ENCODE data around the gene RASSF6. TPM values are rescaled to one million over a fixed set of nuclear protein-coding genes. Genes with fewer than 3 reads are reported as not detected.

Gene RASSF6
- total and polyA plus RNA-seq, 4 donors = 1.2 to 7.6 (median 2.0) TPM

DNA sequence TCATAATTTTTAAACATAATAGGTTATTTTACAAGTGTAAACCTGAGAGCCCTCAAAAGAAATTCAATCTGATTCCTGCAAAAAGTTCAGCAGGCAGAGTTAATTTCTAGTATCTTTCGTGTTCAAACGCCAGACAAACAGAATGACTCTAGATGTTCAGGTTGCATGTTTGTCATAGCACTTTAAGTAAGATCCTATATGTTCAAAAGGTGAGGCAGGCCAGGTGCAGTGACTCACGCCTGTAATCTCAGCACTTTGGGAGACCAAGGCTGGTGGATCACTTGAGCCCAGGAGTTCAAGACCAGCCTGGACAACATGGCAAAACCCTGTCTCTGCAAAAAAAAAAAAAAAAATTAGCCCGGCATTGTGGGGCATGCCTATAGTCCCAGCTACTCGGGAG lies 1.1 kb upstream of the RASSF6 start:
- Histone ChIP-seq H3K36me3 (ENCODE audit: control insufficient read depth in 4 of 4, insufficient read depth in 4 of 4, low read length in 4 of 4) (no peaks in the 10 kb centered on the region), H3K9me3 (ENCODE audit: control insufficient read depth in 4 of 4, insufficient read depth in 3 of 4, low read length in 3 of 4) (no peaks in the 10 kb centered on the region), H3K27me3 (ENCODE audit: control insufficient read depth in 3 of 3, insufficient read depth in 3 of 3, low read length in 2 of 3) (no peaks in the 10 kb centered on the region), H3K4me3 (no peak overlapping the region), H3K4me1 (ENCODE audit: control insufficient read depth in 5 of 5, insufficient read depth in 5 of 5, low read length in 5 of 5) (peaks cover 0 to 9% (median 0%) of the 10 kb centered on the region in 5 donors), H3K9ac (ENCODE audit: insufficient read depth in 1 of 2, low read length in 2 of 2) (no peak overlapping the region), H3K27ac (ENCODE audit: low read depth in 1 of 2, low read length in 1 of 2) (no peak overlapping the region)
- 78 to 92% methylated on average over 5 of the region's 5 CpGs for WGBS, 2 donors
- DNase-seq (no peak), ATAC-seq (ENCODE audit: insufficient read depth, low FRiP score) (no peak)
- TF ChIP-seq, protein P1, sequence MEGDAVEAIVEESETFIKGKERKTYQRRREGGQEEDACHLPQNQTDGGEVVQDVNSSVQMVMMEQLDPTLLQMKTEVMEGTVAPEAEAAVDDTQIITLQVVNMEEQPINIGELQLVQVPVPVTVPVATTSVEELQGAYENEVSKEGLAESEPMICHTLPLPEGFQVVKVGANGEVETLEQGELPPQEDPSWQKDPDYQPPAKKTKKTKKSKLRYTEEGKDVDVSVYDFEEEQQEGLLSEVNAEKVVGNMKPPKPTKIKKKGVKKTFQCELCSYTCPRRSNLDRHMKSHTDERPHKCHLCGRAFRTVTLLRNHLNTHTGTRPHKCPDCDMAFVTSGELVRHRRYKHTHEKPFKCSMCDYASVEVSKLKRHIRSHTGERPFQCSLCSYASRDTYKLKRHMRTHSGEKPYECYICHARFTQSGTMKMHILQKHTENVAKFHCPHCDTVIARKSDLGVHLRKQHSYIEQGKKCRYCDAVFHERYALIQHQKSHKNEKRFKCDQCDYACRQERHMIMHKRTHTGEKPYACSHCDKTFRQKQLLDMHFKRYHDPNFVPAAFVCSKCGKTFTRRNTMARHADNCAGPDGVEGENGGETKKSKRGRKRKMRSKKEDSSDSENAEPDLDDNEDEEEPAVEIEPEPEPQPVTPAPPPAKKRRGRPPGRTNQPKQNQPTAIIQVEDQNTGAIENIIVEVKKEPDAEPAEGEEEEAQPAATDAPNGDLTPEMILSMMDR (IDR thresholded peaks at IDR 0.05; ENCODE audit: control extremely low read depth, extremely low read depth) = no peak

DNA sequence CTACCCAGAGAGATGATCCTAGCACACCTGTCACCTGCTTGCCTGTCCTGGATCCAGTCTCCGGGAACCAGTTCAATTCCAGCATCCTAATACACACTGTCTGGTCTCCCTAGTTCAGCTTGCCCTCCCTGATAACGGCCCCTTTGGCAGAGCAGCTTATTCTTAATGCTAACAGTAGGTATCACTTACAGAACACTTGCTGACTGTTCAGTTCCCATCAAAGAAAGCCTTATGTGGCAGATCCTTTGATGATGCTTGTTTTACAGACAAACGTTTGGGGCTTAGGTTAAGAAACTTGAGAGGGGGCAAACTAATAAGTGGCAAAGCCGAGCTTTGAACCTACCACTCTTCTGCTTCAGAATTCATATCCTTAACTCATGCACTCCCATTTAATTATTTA lies 890 bp downstream of the RASSF6 start:
- Histone ChIP-seq H3K27me3 (ENCODE audit: control insufficient read depth in 3 of 3, insufficient read depth in 3 of 3, low read length in 2 of 3) (no peaks in the 10 kb centered on the region), H3K4me3 (no peak overlapping the region), H3K27ac (ENCODE audit: low read depth in 1 of 2, low read length in 1 of 2) (no peak overlapping the region), H3K9ac (ENCODE audit: insufficient read depth in 1 of 2, low read length in 2 of 2) (no peak overlapping the region), H3K4me1 (ENCODE audit: control insufficient read depth in 5 of 5, insufficient read depth in 5 of 5, low read length in 5 of 5) (peaks cover 0 to 5% (median 0%) of the 10 kb centered on the region in 5 donors), H3K36me3 (ENCODE audit: control insufficient read depth in 4 of 4, insufficient read depth in 4 of 4, low read length in 4 of 4) (no peaks in the 10 kb centered on the region), H3K9me3 (ENCODE audit: control insufficient read depth in 4 of 4, insufficient read depth in 3 of 4, low read length in 3 of 4) (no peaks in the 10 kb centered on the region)
- ATAC-seq (ENCODE audit: insufficient read depth, low FRiP score) (no peak), DNase-seq (no peak)
- WGBS, 2 donors = 52 to 63% methylated on average over 4 of the region's 4 CpGs
- TF ChIP-seq, protein P1 (IDR thresholded peaks at IDR 0.05; ENCODE audit: control extremely low read depth, extremely low read depth) = no peak

DNA sequence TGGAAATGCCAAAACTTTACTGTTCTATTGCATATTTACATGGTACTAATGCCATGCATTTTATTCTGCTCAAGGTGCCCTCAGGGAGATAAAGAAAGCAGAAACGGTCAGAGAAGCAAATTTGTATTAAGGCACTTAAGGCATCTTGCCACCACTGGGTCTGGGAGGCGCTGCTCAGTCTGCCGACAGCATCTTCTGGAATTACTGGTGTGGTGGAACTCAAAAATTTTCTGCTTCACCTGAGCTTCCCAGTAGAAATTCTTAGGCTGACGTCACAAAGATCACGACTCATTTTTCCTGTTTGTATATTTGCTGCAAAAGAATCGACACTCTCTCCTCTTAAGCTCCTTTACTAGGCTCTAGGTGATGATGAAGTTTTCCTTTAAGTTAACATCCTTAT lies 3.0 kb downstream of the RASSF6 start:
- ATAC-seq (ENCODE audit: insufficient read depth, low FRiP score) (no peak), DNase-seq (no peak)
- 61 to 63% methylated on average over 6 of the region's 6 CpGs for WGBS, 2 donors
- H3K9me3 ChIP-seq (ENCODE audit: control insufficient read depth in 4 of 4, insufficient read depth in 3 of 4, low read length in 3 of 4) = no peaks in the 10 kb centered on the region
- no peaks in the 10 kb centered on the region for H3K27me3 ChIP-seq (ENCODE audit: control insufficient read depth in 3 of 3, insufficient read depth in 3 of 3, low read length in 2 of 3)
- H3K9ac ChIP-seq (ENCODE audit: insufficient read depth in 1 of 2, low read length in 2 of 2) = no peak overlapping the region
- TF ChIP-seq, protein P1 (IDR thresholded peaks at IDR 0.05; ENCODE audit: control extremely low read depth, extremely low read depth) = no peak
- no peaks in the 10 kb centered on the region for H3K36me3 ChIP-seq (ENCODE audit: control insufficient read depth in 4 of 4, insufficient read depth in 4 of 4, low read length in 4 of 4)
- peaks cover 0 to 4% (median 0%) of the 10 kb centered on the region in 5 donors for H3K4me1 ChIP-seq (ENCODE audit: control insufficient read depth in 5 of 5, insufficient read depth in 5 of 5, low read length in 5 of 5)
- H3K27ac ChIP-seq (ENCODE audit: low read depth in 1 of 2, low read length in 1 of 2) = no peak overlapping the region
- H3K4me3 ChIP-seq = no peak overlapping the region

DNA sequence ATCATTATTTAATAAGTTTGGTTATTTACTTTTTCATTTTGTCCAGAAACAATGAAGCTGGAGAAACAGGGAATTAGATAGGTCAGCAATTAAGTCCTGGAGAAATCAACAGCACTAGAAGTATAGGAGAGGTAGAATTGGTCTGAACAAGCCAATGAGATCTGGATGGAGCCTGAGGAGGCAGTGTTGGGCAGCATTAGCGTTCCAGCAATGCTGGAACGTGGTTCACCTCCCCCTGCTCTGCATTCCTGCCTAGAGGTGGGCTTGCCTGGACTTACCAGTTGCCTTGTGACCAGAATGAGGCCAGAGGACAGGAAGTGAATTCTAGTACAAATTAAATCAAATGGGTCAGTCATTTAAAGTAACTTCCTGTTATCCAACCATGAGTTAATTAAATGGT lies 4.6 kb downstream of the RASSF6 start:
- Histone ChIP-seq H3K4me1 (ENCODE audit: control insufficient read depth in 5 of 5, insufficient read depth in 5 of 5, low read length in 5 of 5) (peaks cover 0 to 3% (median 0%) of the 10 kb centered on the region in 5 donors), H3K27me3 (ENCODE audit: control insufficient read depth in 3 of 3, insufficient read depth in 3 of 3, low read length in 2 of 3) (no peaks in the 10 kb centered on the region), H3K4me3 (no peak overlapping the region), H3K27ac (ENCODE audit: low read depth in 1 of 2, low read length in 1 of 2) (no peak overlapping the region), H3K36me3 (ENCODE audit: control insufficient read depth in 4 of 4, insufficient read depth in 4 of 4, low read length in 4 of 4) (no peaks in the 10 kb centered on the region), H3K9ac (ENCODE audit: insufficient read depth in 1 of 2, low read length in 2 of 2) (no peak overlapping the region), H3K9me3 (ENCODE audit: control insufficient read depth in 4 of 4, insufficient read depth in 3 of 4, low read length in 3 of 4) (no peaks in the 10 kb centered on the region)
- DNase-seq = no peak
- 63 to 79% methylated on average over 2 of the region's 2 CpGs for WGBS, 2 donors
- ATAC-seq (ENCODE audit: insufficient read depth, low FRiP score) = no peak
- TF ChIP-seq, protein P1 (IDR thresholded peaks at IDR 0.05; ENCODE audit: control extremely low read depth, extremely low read depth) = no peak

Measured in lung (tissue), 12 donors.